GM12878 (cell line): ENCODE data around the gene RAB31. TPM values are rescaled to one million over a fixed set of nuclear protein-coding genes. Genes with fewer than 3 reads are reported as not detected.

ENCODE experiments used
- ATAC-seq: fragments of 200-7000 bp; cut with Tn5 transposase; 3 replicates; pipeline ENCODE4 v1.9.1; 2020; ENCODE audit warnings: mild to moderate bottlenecking, moderate library complexity
- BruUV-seq: library from RNA; stranded (reverse); fragments of 400-500 nt; replicated peaks from 2 replicates; lab custom pipeline; 2021; lab: Mats Ljungman, UMichigan
- CTCF ChIA-PET: fragments of 300-600 bp; sonication (Branson Sonifier 250); formaldehyde crosslinking; extraction: SDS; loops from one replicate; lab custom pipeline; 2021; ENCODE audit warnings: inconsistent platforms; lab: Yijun Ruan, JAX
- POLR2A ChIA-PET: fragments of 350-600 bp; formaldehyde crosslinking; extraction: SDS; loops from one replicate; lab custom pipeline; 2021; ENCODE audit warnings: inconsistent platforms; lab: Charles Lee
- RAD21 ChIA-PET: fragments of 300-600 bp; sonication (Branson Sonifier 250); formaldehyde crosslinking; loops from one replicate; lab custom pipeline; 2023; ENCODE audit warnings: antibody characterized with exemption; ENCODE audit not compliant: unreplicated experiment; lab: Charles Lee
- SMC1A ChIA-PET: fragments of 300-600 bp; sonication (Branson Sonifier 250); formaldehyde crosslinking; loops from one replicate; lab custom pipeline; 2023; ENCODE audit not compliant: unreplicated experiment, uncharacterized antibody; lab: Charles Lee
- DNase-seq: peaks from one replicate; pipeline ENCODE4 v3.0.0-alpha.2; 2011; ENCODE audit warnings: low read depth, low spot score
- FAIRE-seq: peaks from 3 replicates; lab custom pipeline; 2011; peaks lifted over from hg19 to GRCh38; lab: Jason Lieb, UNC
- H2AFZ ChIP-seq: 2 replicates; pipeline ENCODE4 v1.6.0; 2011; ENCODE audit warnings: low read depth, low read length, control low read depth; ENCODE audit not compliant: control insufficient read depth
- H3K27ac ChIP-seq: 2 replicates; pipeline ENCODE4 v1.5.1; 2011; ENCODE audit warnings: control low read depth; ENCODE audit not compliant: control insufficient read depth, insufficient read depth
- H3K27me3 ChIP-seq, 2 experiments: replicated peaks in 1 of 2; 2 replicates each; pipeline versions ENCODE4 v1.6.0 to v1.6.1; 2011; ENCODE audit warnings: low read length in 1 of 2; ENCODE audit not compliant: control insufficient read depth in 2 of 2, insufficient read depth in 2 of 2
- H3K36me3 ChIP-seq, 2 experiments: 2 replicates each; pipeline ENCODE4 v1.5.1; 2011; ENCODE audit warnings: low read length in 1 of 2; ENCODE audit not compliant: control insufficient read depth in 2 of 2, insufficient read depth in 2 of 2
- H3K4me1 ChIP-seq: 2 replicates; pipeline ENCODE4 v1.6.1; 2011; ENCODE audit warnings: mild to moderate bottlenecking, low read length, moderate library complexity, mixed read lengths; ENCODE audit not compliant: control insufficient read depth, insufficient read depth
- H3K4me2 ChIP-seq: 2 replicates; pipeline ENCODE4 v1.6.0; 2011; ENCODE audit warnings: control low read depth; ENCODE audit not compliant: control insufficient read depth, insufficient read depth
- H3K4me3 ChIP-seq: fragments of 200-600 bp; sonication (generic); 2 replicates; pipeline ENCODE4 v1.5.1; 2016
- H3K79me2 ChIP-seq: 2 replicates; pipeline ENCODE4 v1.6.0; 2011; ENCODE audit warnings: low read length; ENCODE audit not compliant: control insufficient read depth, insufficient read depth
- H3K9ac ChIP-seq: 2 replicates; pipeline ENCODE4 v1.8.0; 2011; ENCODE audit warnings: low read length, control low read depth, mixed read lengths; ENCODE audit not compliant: control insufficient read depth, insufficient read depth
- H3K9me3 ChIP-seq: replicated peaks from 3 replicates; pipeline ENCODE4 v1.5.1; 2011; ENCODE audit warnings: mild to moderate bottlenecking, low read length; ENCODE audit not compliant: control insufficient read depth, insufficient read depth
- H4K20me1 ChIP-seq: 2 replicates; pipeline ENCODE4 v1.6.0; 2011; ENCODE audit not compliant: control insufficient read depth, insufficient read depth
- BHLHE40 ChIP-seq, 2 experiments: fragments of 450-650 bp in 1 of 2; IDR thresholded peaks; 2 replicates each; pipeline ENCODE4 v1.6.1; 2011 to 2017; ENCODE audit warnings: low read depth in 2 of 2, borderline replicate concordance in 1 of 2, improper control_type of control experiment in 1 of 2, low read length in 1 of 2, mild to moderate bottlenecking in 1 of 2
- CHD2 ChIP-seq: IDR thresholded peaks from 2 replicates; pipeline ENCODE4 v1.6.1; 2011; ENCODE audit warnings: low read depth, low read length, improper control_type of control experiment, borderline replicate concordance
- KDM1A ChIP-seq: fragments of 200-600 bp; sonication (generic); IDR thresholded peaks from 2 replicates; pipeline ENCODE4 v1.6.1; 2016; ENCODE audit warnings: borderline replicate concordance
- KLF5 ChIP-seq: fragments of 450-650 bp; IDR thresholded peaks from 2 replicates; pipeline ENCODE4 v1.6.1; 2014; ENCODE audit warnings: mild to moderate bottlenecking; ENCODE audit not compliant: partially characterized antibody
- MTA3 ChIP-seq: IDR thresholded peaks from 2 replicates; pipeline ENCODE4 v1.6.1; 2012; ENCODE audit warnings: low read length, inconsistent platforms, borderline replicate concordance
- NFIC ChIP-seq: IDR thresholded peaks from 2 replicates; pipeline ENCODE4 v1.6.1; 2012; ENCODE audit warnings: low read depth, mild to moderate bottlenecking, inconsistent platforms, low read length, moderate library complexity
- NKRF ChIP-seq: fragments of 450-650 bp; conservative IDR thresholded peaks from 2 replicates; pipeline ENCODE4 v1.6.1; 2017; ENCODE audit warnings: mild to moderate bottlenecking, moderate library complexity
- ZBTB40 ChIP-seq: fragments of 450-650 bp; IDR thresholded peaks from 2 replicates; pipeline ENCODE4 v1.6.1; 2016; ENCODE audit warnings: mild to moderate bottlenecking, moderate library complexity, borderline replicate concordance
- ZNF207 ChIP-seq: fragments of 450-650 bp; IDR thresholded peaks from 2 replicates; pipeline ENCODE4 v1.6.1; 2014; ENCODE audit warnings: antibody characterized with exemption, mild to moderate bottlenecking, borderline replicate concordance
- ZNF384 ChIP-seq: IDR thresholded peaks from 2 replicates; pipeline ENCODE4 v1.6.1; 2012; ENCODE audit warnings: low read depth, mild to moderate bottlenecking, low read length, improper control_type of control experiment, borderline replicate concordance
- WGBS: methylation state at CpG from one replicate; pipeline ENCODE4 v1.1.6; 2016; ENCODE audit warnings: low lambda C conversion rate; ENCODE audit not compliant: insufficient replicate concordance, insufficient coverage; ENCODE audit errors: missing lambda C conversion rate; 5-methylcytosine and 5-hydroxymethylcytosine counted together
- in situ Hi-C: fragments of 300-500 bp; cut with MboI; formaldehyde crosslinking; loops from 9 replicates; pipeline ENCODE4 v1.14.3; 2018; ENCODE audit warnings: mixed read lengths
- intact Hi-C: fragments of 100-400 bp; cut with micrococcal nuclease; formaldehyde crosslinking; loops from one replicate; pipeline ENCODE4 v1.14.2; 2022; ENCODE audit not compliant: unreplicated experiment
- polyA plus RNA-seq, 11 experiments: library from polyadenylated mRNA; depleted of rRNA in 4 of 11; unstranded in 6 of 11; stranded (reverse) in 5 of 11; fragments of >200 nt; fragmentation: Nextera tagmentation in 4 of 11; fragmentation: Illumina TruSeq in 1 of 11; extraction: Ambion mirVana in 4 of 11; extraction: Trizol in 1 of 11; gene quantifications; 1 replicate in 1 of 11; 2 replicates in 10 of 11; pipeline versions ENCODE4 v1.2.1 to v1.2.3, GENCODE V29; 2011 to 2016; ENCODE audit warnings: inconsistent platforms in 2 of 11, missing spikeins in 2 of 11, low read depth in 1 of 11
- total RNA-seq, 4 experiments: library from RNA; depleted of rRNA in 3 of 4; stranded (reverse); fragments of >200 nt in 3 of 4; fragmentation: Illumina TruSeq in 1 of 4; extraction: Trizol in 1 of 4; gene quantifications; 2 replicates each; pipeline versions ENCODE4 v1.2.1 to v1.2.3, GENCODE V29; 2013 to 2021

RAB31 gene
- total and polyA plus RNA-seq, 10 of the 15 experiments (the other 5 are each of a cell fraction or from before 2014, with no cell fraction given) = 0.80 to 23.3 (median 12.2) TPM

- FAIRE-seq (no peak), ATAC-seq (no peak), DNase-seq (no peak)
- Histone ChIP-seq H3K27me3 (no peaks in the 10 kb centered on the region), H3K4me3 (no peak overlapping the region), H3K9ac (no peak overlapping the region), H3K4me1 (no peaks in the 10 kb centered on the region), H3K9me3 (no peaks in the 10 kb centered on the region), H2AFZ (no peak overlapping the region), H3K4me2 (no peak overlapping the region), H3K36me3 (no peaks in the 10 kb centered on the region), H3K27ac (no peak overlapping the region), H3K79me2 (no peaks in the 10 kb centered on the region), H4K20me1 (no peaks in the 10 kb centered on the region)
- no TSS peak for BruUV-seq
- in situ Hi-C loops (no loop called here), intact Hi-C loops (no loop called here)
- 21% methylated on average over 6 of the region's 6 CpGs for WGBS
- RAD21 ChIA-PET = no interaction called here
- POLR2A ChIA-PET = interaction anchor here (0.6 kb wide), 1 partner anchor 703 kb away, joined by 3 read pairs; no protein-coding TSS in a partner anchor
- CTCF ChIA-PET = no interaction called here
- SMC1A ChIA-PET = no interaction called here
- no peak for TF ChIP-seq ZBTB40
These were observed 176.0 kb downstream of the RAB31 start for GRCh38 chr18:9884090-9884489.

GRCh38 chr18:9884532-9885140 is 176.5 kb downstream of the RAB31 start:
- CTCF ChIA-PET = no interaction called here
- no peaks in the 10 kb centered on the region for H3K27me3 ChIP-seq
- ATAC-seq = no peak
- no peak for FAIRE-seq
- H4K20me1 ChIP-seq = no peaks in the 10 kb centered on the region
- H3K36me3 ChIP-seq = no peaks in the 10 kb centered on the region
- H3K9me3 ChIP-seq = no peaks in the 10 kb centered on the region
- 54% methylated on average over 12 of the region's 12 CpGs for WGBS
- intact Hi-C loops (no loop called here), in situ Hi-C loops (no loop called here)
- H3K4me3 ChIP-seq = no peak overlapping the region
- H3K79me2 ChIP-seq = no peaks in the 10 kb centered on the region
- RAD21 ChIA-PET = no interaction called here
- H3K27ac ChIP-seq = no peak overlapping the region
- no peak for DNase-seq
- no peaks in the 10 kb centered on the region for H3K4me1 ChIP-seq
- SMC1A ChIA-PET = no interaction called here
- POLR2A ChIA-PET = interaction anchor here (0.6 kb wide), 1 partner anchor 703 kb away, joined by 3 read pairs; no protein-coding TSS in a partner anchor
- BruUV-seq = no TSS peak
- H2AFZ ChIP-seq = no peak overlapping the region
- H3K4me2 ChIP-seq = no peak overlapping the region
- H3K9ac ChIP-seq = no peak overlapping the region
- TF ChIP-seq NFIC = no peak
- no peak for TF ChIP-seq NKRF
- TF ChIP-seq BHLHE40 (IDR thresholded peaks at IDR 0.05; ENCODE audit: borderline replicate concordance in 1 of 2, low read depth in 2 of 2, low read length in 1 of 2) = no peak
- TF ChIP-seq KDM1A = no peak
- TF ChIP-seq ZNF207 = no peak
- TF ChIP-seq ZNF384 = no peak
- no peak for TF ChIP-seq MTA3
- no peak for TF ChIP-seq KLF5
- no peak for TF ChIP-seq CHD2
